Right renal pelvis (tissue), 4 donors: Measurements from ENCODE around the gene PTGES3L. TPM values are rescaled to one million over a fixed set of nuclear protein-coding genes. Genes with fewer than 3 reads are reported as not detected.
A peak's percentile ranks its signal among the peaks of the same experiment; 100 is the strongest.
"Not testable (repeated sequence)": the region's sequence is repeated elsewhere in the genome, so short reads cannot be mapped to it uniquely, and the experiment has no call there.

ENCODE experiments used
- DNase-seq, 4 donors: peaks; one replicate each; pipeline ENCODE4 v3.0.0-alpha.2; 2013; ENCODE audit warnings: low read depth in 4 of 4, low spot score in 3 of 4, missing footprints in 1 of 4
- polyA plus RNA-seq, 4 donors: library from polyadenylated mRNA; unstranded; fragments of 120-200 nt; gene quantifications; one replicate each; pipeline ENCODE4 v1.2.1, GENCODE V29; 2013; ENCODE audit not compliant: insufficient read length in 4 of 4

PTGES3L gene
- polyA plus RNA-seq, 4 donors, result 2.1 to 2.4 (median 2.2) TPM

GRCh38 chr17:42985225-42985624 is 5.3 kb upstream of the PTGES3L start:
- DNase-seq, result no peak

- DNase-seq, result no peak
These were observed 2.4 kb upstream of the PTGES3L start for GRCh38 chr17:42982266-42982665.

DNA sequence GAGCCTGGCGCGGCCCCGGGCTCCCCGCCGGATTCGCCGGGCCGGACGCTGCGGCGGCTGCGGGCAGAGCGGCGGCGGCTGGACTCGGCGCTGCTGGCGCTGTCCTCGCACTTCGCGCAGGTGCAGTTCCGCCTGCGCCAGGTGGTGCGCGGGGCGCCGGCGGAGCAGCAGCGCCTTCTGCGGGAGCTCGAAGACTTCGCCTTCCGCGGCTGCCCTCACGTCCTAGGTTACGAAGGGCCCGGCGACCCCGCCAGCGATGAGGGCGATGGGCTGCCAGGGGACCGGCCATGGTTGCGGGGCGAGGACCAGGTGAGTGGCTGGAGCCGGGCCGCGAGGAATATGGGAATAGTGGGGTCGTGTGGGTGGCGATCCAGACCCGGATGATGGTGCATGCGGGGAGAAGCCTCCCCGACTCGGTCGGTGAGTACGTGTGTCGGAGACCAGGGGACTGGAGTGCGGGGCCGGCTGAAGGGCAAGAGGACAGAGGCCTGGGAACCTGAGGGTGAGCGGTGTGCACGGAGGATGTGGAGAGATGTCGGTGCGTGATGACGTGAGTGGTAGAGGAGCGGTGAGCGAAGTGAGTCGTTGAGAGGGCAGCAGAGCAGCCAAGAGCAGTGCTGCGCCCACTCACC is 1.0 kb upstream of the PTGES3L start:
- DNase-seq, result no peak

DNA sequence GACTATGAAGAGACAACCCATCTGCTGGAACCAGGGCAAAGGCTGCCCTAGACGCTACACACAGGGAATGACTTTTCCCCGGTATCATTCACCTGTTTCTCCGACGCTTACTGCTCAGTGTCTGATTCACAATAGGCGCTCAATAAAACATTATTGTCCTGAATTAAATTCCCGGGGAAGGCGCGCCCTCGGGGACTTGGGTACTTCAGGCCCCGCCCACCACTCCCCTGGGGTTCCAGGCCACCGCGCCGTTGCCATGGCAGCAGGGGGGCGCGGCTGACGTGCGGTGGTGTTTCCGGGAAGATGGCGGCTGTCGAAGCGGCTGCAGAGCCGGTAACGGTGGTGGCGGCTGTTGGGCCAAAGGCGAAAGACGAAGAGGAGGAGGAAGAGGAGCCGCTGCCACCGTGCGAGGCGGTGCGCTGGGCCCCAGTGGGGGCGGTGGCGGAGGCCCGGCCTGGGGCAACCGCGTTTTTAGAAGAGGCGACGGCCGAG is 440 bp upstream of the PTGES3L start, which contains the start of gene RUNDC1:
TSS of gene RUNDC1 (plus strand) at position 292 of the 492 bp plus-strand sequence. CDS start at position 304, 12 bp downstream.
- DNase-seq, result peak; percentile 71 to 91 (median 83)

GRCh38 chr17:42975701-42976100 is 4.2 kb downstream of the PTGES3L start:
- DNase-seq, result not testable (repeated sequence)

- DNase-seq, result no peak
These were observed 4.6 kb downstream of the PTGES3L start for GRCh38 chr17:42975265-42975664.

DNA sequence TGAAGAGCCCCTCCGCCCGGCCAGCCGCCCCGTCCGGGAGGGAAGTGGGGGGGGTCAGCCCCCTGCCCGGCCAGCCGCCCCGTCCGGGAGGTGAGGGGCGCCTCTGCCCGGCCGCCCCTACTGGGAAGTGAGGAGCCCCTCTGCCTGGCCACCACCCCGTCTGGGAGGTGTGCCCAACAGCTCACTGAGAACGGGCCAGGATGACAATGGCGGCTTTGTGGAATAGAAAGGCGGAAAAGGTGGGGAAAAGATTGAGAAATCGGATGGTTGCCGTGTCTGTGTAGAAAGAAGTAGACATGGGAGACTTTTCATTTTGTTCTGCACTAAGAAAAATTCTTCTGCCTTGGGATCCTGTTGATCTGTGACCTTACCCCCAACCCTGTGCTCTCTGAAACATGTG is 6.6 kb downstream of the PTGES3L start:
- not testable (repeated sequence) for DNase-seq

DNA sequence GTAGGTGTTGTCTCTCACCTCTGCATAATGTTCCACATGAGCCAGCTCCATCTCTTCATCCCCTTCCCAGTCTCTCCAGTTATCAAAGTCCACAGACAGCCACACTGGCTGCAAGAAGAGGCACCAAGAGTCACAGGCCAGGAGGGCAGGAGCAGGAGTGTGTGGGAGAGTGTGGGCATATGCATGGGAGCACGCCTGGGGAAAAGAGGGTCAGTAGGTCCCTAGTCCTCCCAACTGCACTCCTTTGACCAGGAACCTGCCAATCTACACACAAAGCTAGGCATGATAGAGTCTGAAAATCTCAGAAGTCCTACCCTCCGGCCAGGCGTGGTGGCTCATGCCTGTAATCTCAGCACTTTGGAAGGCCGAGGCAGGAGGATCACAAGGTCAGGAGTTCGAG is 8.3 kb downstream of the PTGES3L start:
- no peak for DNase-seq

- DNase-seq, result no peak
These were observed 10.8 kb downstream of the PTGES3L start for GRCh38 chr17:42969001-42969581.

DNA sequence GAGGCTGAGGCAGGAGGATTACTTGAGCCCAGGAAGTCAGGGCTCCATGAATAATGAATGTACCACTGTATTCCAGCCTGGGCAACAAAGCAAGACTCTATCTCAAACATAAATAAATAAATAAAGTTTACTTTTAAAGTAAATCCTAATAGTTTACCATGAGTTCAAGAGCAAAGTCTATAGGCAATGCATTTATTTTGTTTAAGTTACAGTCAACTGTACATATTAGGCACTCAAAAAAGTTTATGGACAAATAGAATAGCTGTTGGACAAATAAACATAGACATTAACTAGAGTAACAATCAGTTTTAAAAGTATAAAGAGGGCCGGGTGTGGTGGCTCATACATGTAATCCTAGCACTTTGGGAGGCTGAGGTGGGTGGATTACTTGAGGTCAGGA is 12.0 kb downstream of the PTGES3L start:
- no peak for DNase-seq

DNA sequence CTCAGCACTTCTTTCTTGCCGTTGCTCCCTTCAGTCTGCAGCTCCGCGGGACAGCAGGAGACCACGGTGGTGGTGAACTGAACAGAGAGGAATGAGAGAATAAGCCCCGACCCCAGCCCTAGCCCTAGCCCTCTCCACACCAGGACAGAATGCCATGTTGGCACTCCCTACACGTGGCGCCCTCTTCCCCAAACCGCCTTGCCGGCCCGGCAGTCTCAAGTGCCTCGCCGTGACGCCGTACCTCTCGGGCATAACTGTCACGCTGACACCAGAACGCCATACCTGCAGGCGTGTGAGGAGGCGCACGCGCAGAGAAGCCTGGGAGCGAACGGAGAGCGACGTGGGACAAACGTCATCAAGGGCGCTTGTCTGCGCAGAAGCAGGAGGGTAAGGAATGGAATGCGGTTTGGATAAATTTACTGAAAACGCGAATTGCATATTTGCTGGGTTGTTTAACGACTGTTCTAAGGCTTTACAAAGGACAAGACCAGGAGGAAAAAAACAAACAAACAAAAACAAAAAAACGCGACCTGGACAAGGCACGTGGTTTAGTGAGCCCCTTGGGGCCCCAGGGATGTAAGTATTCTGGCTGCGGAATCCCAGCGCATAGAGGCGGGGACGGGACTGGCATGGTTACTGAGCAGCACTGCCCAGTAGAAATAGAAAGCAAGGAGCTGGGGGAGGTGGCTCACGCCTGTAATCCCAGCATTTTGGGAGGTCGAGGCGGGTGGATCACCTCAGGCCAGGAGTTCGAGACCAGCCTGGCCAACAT is 15.5 kb downstream of the PTGES3L start, which contains the start of gene AARSD1:
TSS of gene AARSD1 (minus strand) at position 294 of the 772 bp plus-strand sequence. CDS start at position 280, 14 bp downstream.
- peak; percentile 88 to 92 (median 90) for DNase-seq

- DNase-seq, result no peak
These were observed 26.2 kb downstream of the PTGES3L start for GRCh38 chr17:42953669-42954068.

GRCh38 chr17:42950044-42950783 is 29.7 kb downstream of the PTGES3L start:
- DNase-seq, result no peak

DNA sequence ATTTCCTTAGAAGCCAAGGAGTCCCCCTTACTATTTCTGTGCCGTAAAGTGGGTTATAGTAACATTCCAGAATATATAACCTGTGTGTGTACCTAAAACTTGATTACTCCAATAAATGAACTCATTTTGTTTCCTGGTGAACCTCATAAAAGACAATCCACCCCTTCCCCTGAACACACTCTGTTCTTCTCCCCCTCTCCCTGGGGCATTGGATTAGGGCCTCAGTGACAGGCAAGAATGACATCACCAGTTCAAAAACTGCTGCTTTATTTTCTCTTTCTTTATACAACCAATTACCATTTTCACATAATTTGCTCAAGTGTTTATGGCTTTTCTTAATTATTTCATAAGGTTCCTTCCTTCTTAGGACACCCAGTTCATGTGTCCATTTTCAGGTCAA is 33.1 kb downstream of the PTGES3L start:
- DNase-seq, result no peak

DNA sequence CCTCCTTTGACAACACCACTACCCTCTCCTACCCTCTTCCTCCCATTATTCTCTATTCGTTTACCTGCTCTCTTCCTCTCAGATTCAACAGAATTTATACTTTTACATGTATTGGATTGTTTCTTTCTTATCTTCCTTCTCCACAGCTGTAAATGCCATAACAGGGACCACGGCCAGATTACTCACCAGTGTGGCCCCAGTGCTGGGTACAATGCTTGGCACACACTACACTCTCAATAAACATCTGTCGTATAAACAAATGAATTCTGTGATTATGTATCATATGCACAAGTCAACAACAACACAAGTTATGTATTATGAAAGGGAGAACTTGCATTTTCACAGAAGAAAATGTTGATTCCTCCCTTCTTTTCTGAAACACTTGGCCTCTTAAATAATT is 35.7 kb downstream of the PTGES3L start:
- no peak for DNase-seq

- DNase-seq, result peak in 2 of 4 donors; percentile 33
These were observed 41.9 kb downstream of the PTGES3L start for GRCh38 chr17:42937712-42938596.

DNA sequence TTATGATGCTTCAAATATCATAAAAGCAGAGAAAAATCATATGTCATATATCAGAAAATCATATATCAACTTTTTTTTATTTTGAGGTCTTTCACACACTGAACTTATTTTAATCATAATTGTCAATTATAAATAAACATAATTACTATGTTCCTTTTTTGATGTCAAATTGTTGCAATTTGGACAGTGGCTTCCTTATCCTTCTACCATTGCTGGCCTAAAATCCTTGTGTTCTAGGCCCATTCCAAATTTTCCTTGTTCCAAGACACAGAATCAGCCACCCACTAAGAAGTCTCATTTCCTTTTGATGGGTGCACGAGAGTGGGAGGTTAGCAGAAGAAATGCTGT is 50.4 kb downstream of the PTGES3L start:
- no peak for DNase-seq

DNA sequence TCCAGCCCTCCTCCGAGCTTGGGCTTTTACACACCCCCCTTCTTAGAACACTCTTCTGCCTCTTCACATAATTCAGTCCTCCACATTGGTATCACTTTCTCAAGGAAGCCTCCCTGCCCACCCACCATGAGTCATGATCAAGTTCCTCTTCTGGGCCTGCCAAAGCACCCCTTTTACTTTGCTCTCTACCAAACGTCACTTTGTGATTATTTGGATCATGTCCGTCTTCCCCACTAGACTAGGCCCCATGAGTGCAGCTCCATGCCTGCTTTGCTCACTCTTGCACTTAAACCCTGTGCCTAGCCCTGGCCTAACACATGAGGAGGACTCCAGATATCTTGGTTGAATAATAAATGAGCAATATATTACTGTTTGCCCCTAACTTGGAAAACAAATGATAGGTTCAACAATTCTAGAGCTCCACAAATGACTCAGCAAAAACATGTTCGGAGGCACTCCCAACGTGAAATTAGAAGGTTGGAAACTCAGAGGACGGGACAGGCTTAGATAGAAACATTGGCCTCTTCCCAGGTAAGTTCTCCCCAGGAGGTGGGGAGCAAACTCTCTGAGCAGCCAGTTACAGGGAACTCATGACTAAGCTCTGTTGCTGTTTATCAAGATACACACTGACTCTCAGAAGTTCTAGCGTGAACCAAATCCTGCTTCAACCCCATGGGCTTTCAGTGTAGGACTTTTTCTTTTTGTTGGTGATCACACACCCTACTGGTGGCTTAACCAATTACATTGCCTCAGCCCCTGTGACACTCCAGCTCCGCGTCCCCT is 51.0 kb downstream of the PTGES3L start:
- DNase-seq, result peak in 1 of 4 donors; percentile 31

- no peak for DNase-seq
These were observed 55.0 kb downstream of the PTGES3L start for GRCh38 chr17:42924891-42925290.
